Stomach (tissue), 9 donors: ENCODE results near the gene LRP2BP. TPM values are rescaled to one million over a fixed set of nuclear protein-coding genes. Genes with fewer than 3 reads are reported as not detected.
"Not testable (repeated sequence)": the region's sequence is repeated elsewhere in the genome, so short reads cannot be mapped to it uniquely, and the experiment has no call there.

Experiments
- DNase-seq, 2 donors: peaks; one replicate each; pipeline versions ENCODE4 v3.0.0 to v3.0.0-alpha.2; 2013 to 2019
- H3K27ac ChIP-seq, 5 donors: fragments of 200-600 bp in 4 of 5; sonication (generic) in 4 of 5; one replicate each; pipeline ENCODE4 v1.5.1; 2013 to 2019; ENCODE audit warnings: mild to moderate bottlenecking in 1 of 5, moderate library complexity in 1 of 5
- H3K27me3 ChIP-seq, 3 donors: fragments of 200-600 bp; sonication (generic); one replicate each; pipeline ENCODE4 v1.5.1; 2017 to 2019; ENCODE audit warnings: mixed run types in 1 of 3
- H3K36me3 ChIP-seq, 4 donors: fragments of 200-600 bp; sonication (generic); 1 replicate in 3 of 4; 2 replicates in 1 of 4; pipeline ENCODE4 v1.5.1; 2016 to 2019
- H3K4me1 ChIP-seq, 4 donors: fragments of 200-600 bp; sonication (generic); one replicate each; pipeline ENCODE4 v1.5.1; 2016 to 2019
- H3K4me3 ChIP-seq, 4 donors: fragments of 200-600 bp; sonication (generic) in 3 of 4; one replicate each; pipeline ENCODE4 v1.5.1; 2016 to 2019; ENCODE audit warnings: mild to moderate bottlenecking in 1 of 4
- H3K9me3 ChIP-seq, 4 donors: fragments of 200-600 bp; sonication (generic); one replicate each; pipeline ENCODE4 v1.5.1; 2016 to 2019
- EP300 ChIP-seq: sonication (generic); formaldehyde crosslinking; IDR thresholded peaks from one replicate; pipeline ENCODE4 v1.6.1; 2017; ENCODE audit warnings: antibody characterized with exemption
- POLR2A ChIP-seq, 4 donors: fragments of 450-650 bp; IDR thresholded peaks; one replicate each; pipeline ENCODE4 v1.6.1; 2016; ENCODE audit warnings: antibody characterized with exemption in 4 of 4, control low read depth in 2 of 4, mild to moderate bottlenecking in 1 of 4, moderate library complexity in 1 of 4
- POLR2AphosphoS5 ChIP-seq, 3 donors: sonication (generic); formaldehyde crosslinking; IDR thresholded peaks; one replicate each; pipeline ENCODE4 v1.6.1; 2016; ENCODE audit warnings: antibody characterized with exemption in 3 of 3
- WGBS, 5 donors: extraction: QIAGEN DNeasy Blood & Tissue Kit in 3 of 5; methylation state at CpG; one replicate each; pipeline versions ENCODE4 v1.1.5 to v1.1.7; 2013 to 2018; 5-methylcytosine and 5-hydroxymethylcytosine counted together
- intact Hi-C: fragments of 100-400 bp; cut with DNase I; formaldehyde crosslinking; loops from one replicate; pipeline ENCODE4 v1.15.1; 2023; ENCODE audit warnings: low total_unique reads
- polyA plus RNA-seq, 3 donors: library from polyadenylated mRNA; stranded (reverse); fragments of 200-250 nt; gene quantifications; one replicate each; pipeline ENCODE4 v1.2.3, GENCODE V29; 2013
- total RNA-seq, 5 donors: library from RNA; depleted of rRNA; stranded (reverse); fragments of >200 nt; gene quantifications; one replicate each; pipeline versions ENCODE4 v1.1.0 to v1.2.3, GENCODE V29; 2014 to 2016
- TF ChIP-seq, protein P1 (sequence below), 7 experiments: fragments of 450-650 bp in 4 of 7; fragments of 200-600 bp in 3 of 7; sonication (generic) in 3 of 7; IDR thresholded peaks; one replicate each; pipeline ENCODE4 v1.5.1; 2016 to 2019; ENCODE audit warnings: antibody characterized with exemption in 7 of 7, control low read depth in 2 of 7, mild to moderate bottlenecking in 1 of 7
- donor health status: healthy with polysubstance abuse.
- donor health status: Bipolar disorder and iron deficiency.
- donor health status: healthy.

The LRP2BP gene
- total and polyA plus RNA-seq, 8 donors, result 0.31 to 4.8 (median 0.45) TPM; not detected in 3

- TF ChIP-seq, protein P1, sequence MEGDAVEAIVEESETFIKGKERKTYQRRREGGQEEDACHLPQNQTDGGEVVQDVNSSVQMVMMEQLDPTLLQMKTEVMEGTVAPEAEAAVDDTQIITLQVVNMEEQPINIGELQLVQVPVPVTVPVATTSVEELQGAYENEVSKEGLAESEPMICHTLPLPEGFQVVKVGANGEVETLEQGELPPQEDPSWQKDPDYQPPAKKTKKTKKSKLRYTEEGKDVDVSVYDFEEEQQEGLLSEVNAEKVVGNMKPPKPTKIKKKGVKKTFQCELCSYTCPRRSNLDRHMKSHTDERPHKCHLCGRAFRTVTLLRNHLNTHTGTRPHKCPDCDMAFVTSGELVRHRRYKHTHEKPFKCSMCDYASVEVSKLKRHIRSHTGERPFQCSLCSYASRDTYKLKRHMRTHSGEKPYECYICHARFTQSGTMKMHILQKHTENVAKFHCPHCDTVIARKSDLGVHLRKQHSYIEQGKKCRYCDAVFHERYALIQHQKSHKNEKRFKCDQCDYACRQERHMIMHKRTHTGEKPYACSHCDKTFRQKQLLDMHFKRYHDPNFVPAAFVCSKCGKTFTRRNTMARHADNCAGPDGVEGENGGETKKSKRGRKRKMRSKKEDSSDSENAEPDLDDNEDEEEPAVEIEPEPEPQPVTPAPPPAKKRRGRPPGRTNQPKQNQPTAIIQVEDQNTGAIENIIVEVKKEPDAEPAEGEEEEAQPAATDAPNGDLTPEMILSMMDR (IDR thresholded peaks at IDR 0.05), result no peak
- intact Hi-C loops, result no loop called here
These were observed 60.1 kb downstream of the LRP2BP start for GRCh38 chr4:185335579-185335978.

DNA sequence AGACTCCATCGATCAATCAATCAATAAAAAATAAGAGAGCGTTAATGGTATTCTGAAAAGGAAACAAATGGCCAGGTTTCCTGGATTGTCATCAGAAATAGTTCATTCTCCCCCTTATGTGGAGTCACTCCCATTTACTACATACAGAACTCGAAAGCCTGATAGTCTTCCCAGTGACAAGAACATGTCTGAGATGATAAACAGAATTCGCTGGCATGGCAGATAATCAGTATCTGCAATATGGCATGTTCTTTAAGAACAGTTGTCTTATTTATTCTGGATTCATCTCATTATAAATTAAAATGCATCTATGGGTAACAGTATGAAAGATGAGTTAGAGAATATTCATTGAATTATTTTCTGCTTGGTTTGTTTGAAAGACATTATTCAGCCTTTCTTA, 61.4 kb downstream of the LRP2BP start:
- no peaks in the 10 kb centered on the region for H3K4me1 ChIP-seq
- H3K4me3 ChIP-seq, result no peak overlapping the region
- H3K36me3 ChIP-seq, result peaks cover 0 to 27% (median 3%) of the 10 kb centered on the region in 4 donors
- peaks cover 0 to 9% (median 0%) of the 10 kb centered on the region in 4 donors for H3K9me3 ChIP-seq
- H3K27ac ChIP-seq, result no peak overlapping the region
- intact Hi-C loops, result no loop called here
- TF ChIP-seq EP300, result no peak
- TF ChIP-seq, protein P1 (IDR thresholded peaks at IDR 0.05), result no peak
- no peak for TF ChIP-seq POLR2AphosphoS5 (IDR thresholded peaks at IDR 0.05)
- TF ChIP-seq POLR2A (IDR thresholded peaks at IDR 0.05), result no peak
- H3K27me3 ChIP-seq, result no peaks in the 10 kb centered on the region
- no peak for DNase-seq
- 91 to 99% (median 94%) methylated on average over 4 of the region's 4 CpGs for WGBS, 5 donors

More at GRCh38 chr4:185335579-185335978, 60.1 kb downstream of the LRP2BP start:
- peaks cover 0 to 9% (median 0%) of the 10 kb centered on the region in 4 donors for H3K9me3 ChIP-seq
- WGBS, 5 donors, result 95 to 100% (median 96%) methylated on average over 1 of the region's 1 CpG
- DNase-seq, result no peak
- H3K27ac ChIP-seq, result no peak overlapping the region
- no peaks in the 10 kb centered on the region for H3K27me3 ChIP-seq
- no peak overlapping the region for H3K4me3 ChIP-seq
- peaks cover 0 to 29% (median 8%) of the 10 kb centered on the region in 4 donors for H3K36me3 ChIP-seq
- H3K4me1 ChIP-seq, result no peaks in the 10 kb centered on the region

DNA sequence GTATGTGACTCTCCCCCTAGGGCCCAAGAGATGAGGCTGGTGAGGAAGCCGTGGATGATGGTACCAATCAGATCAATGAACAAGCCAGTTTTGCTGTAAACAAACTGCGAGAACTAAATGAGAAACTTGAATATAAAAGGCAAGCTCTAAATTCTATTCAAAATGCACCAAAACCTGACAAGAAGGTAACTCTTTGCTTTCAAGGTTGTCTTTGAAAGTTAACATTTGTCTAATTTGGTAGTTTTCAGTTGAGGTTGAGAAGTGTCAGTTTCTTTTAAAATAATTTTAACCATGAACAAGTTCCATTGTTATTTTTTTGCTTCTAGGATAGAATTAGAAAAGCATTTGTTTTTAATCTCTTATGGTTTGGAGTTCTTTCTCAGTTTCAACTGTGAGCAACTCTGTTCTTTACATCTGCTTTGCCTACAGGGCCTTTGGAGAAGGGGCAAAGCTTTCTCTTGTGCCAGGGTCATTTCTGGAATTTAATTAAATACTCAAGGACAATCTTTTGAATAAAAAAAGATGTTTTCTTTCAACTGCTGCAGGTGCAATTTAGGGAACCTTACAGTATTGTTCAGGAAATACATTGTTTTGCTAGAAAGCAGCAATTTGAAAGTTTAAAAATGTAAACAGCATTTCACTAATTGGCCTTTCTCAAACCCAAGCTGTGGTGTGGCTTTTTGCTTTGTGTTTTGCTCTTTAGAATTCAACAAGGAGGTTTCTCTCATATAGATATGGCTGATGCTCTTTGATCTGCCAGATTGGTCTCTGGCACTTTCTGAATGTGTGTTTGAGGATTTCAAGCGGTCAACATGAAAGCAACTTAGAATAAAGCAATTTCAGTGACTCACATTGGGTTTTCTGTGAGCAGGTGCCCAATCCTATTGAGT, 62.9 kb downstream of the LRP2BP start:
- intact Hi-C loops, result no loop called here
- no peaks in the 10 kb centered on the region for H3K9me3 ChIP-seq
- peaks cover 0 to 20% (median 0%) of the 10 kb centered on the region in 4 donors for H3K36me3 ChIP-seq
- 77 to 98% (median 94%) methylated on average over 3 of the region's 3 CpGs for WGBS, 5 donors
- TF ChIP-seq, protein P1 (IDR thresholded peaks at IDR 0.05), result no peak
- no peak for TF ChIP-seq POLR2A (IDR thresholded peaks at IDR 0.05)
- TF ChIP-seq EP300, result no peak
- no peak for TF ChIP-seq POLR2AphosphoS5 (IDR thresholded peaks at IDR 0.05)
- H3K4me3 ChIP-seq, result no peak overlapping the region
- H3K27me3 ChIP-seq, result no peaks in the 10 kb centered on the region
- no peaks in the 10 kb centered on the region for H3K4me1 ChIP-seq
- no peak overlapping the region for H3K27ac ChIP-seq
- DNase-seq, result no peak

DNA sequence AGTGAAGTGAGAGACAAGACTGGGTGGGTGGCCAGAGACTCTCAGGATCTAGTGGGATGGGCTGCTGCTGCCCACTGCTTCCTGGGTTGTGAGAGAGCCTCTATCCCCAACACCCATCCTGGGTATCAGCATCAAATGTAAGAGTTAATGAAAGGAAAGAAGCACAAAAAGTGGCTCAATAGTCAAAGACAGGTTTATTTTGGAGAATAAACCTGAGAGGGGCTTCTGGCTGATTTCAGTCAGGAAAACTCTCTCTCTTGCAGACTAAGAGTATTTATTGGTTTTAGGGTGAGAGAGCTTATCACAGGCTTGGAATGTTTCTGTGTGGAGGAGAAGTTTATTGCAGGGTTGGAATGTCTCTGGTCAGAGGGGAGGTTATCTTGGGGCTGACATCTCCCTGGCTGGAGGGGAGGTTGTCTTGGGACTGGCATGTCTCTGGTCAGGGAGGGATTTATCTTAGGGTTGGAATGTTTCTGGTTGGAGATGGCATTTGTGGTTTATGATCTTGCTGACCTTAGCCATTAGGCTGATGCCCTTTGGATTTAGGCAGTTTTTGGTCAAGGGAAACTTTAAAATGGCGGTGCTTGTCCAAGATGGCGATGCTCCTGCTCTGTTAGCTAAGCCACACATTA, 65.7 kb downstream of the LRP2BP start:
- 94 to 99% (median 98%) methylated on average over 2 of the region's 2 CpGs for WGBS, 5 donors
- H3K9me3 ChIP-seq, result not testable (repeated sequence)

More for the DNA sequence above, 65.7 kb downstream of the LRP2BP start:
- H3K4me3 ChIP-seq, H3K4me1 ChIP-seq, H3K27ac ChIP-seq, intact Hi-C loops, H3K27me3 ChIP-seq, DNase-seq: not testable (repeated sequence)
- H3K36me3 ChIP-seq, result peaks cover 0 to 14% (median 0%) of the 10 kb centered on the region in 4 donors
